ENCODE measurements around the gene DCHS2.

Gene DCHS2

GRCh38 chr4:154422152-154422551, 69.4 kb downstream of the DCHS2 start:
- POLR2A ChIA-PET (ENCODE audit: low non-redundant PET): no interaction called here
- no peak overlapping the region for H3K27ac ChIP-seq
- DNase-seq (ENCODE audit: low spot score): no peak
- no peak for TF ChIP-seq CTCF (conservative IDR thresholded peaks at IDR 0.05; ENCODE audit: low read depth)
- CTCF ChIA-PET: no interaction called here

- ChIA-PET POLR2A (ENCODE audit: low non-redundant PET) (no interaction called here), CTCF (no interaction called here)
- no peak for TF ChIP-seq CTCF (conservative IDR thresholded peaks at IDR 0.05; ENCODE audit: low read depth)
- no peak overlapping the region for H3K27ac ChIP-seq
- DNase-seq (ENCODE audit: low spot score): no peak
Observed at GRCh38 chr4:154421618-154422017, 70.0 kb downstream of the DCHS2 start.

DNA sequence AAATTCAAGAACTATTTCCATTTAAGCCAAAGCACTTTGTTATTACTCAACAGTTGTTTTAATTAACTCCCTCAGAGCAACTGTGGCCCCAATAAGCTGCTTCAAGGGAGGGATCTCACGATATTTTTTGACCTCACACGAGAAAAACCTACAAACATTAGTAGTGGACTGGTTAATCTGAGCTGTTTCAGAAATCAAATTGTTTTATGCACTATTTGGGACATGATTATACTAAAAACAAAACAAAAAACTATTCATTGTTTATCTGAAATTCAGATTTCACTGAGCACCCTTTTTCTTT, 74.3 kb downstream of the DCHS2 start:
- POLR2A ChIA-PET (ENCODE audit: low non-redundant PET): no interaction called here
- DNase-seq (ENCODE audit: low spot score): no peak
- H3K27ac ChIP-seq: no peak overlapping the region
- TF ChIP-seq CTCF (conservative IDR thresholded peaks at IDR 0.05; ENCODE audit: low read depth): no peak
- CTCF ChIA-PET: interaction anchor here (1.3 kb wide), 1 partner anchor 10 kb away, joined by 5 read pairs; no protein-coding TSS in a partner anchor

DNA sequence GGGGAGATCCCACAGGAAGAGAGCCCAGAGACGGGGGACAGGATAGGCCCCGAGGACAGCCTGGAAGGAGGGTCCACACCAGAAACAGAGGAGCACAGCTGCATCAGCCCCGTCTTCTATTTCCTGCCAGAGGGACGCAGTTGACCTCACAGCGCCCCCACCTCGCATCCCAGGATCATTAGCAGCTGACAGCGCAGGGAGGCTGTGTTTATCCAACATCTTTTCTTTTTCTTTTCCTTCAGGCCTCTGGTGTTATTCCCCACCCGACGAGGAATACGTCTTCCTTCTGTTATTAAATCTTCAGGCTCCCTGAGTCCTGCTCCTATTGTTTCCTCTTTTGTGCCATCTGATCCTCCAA, 75.4 kb downstream of the DCHS2 start:
- no peak overlapping the region for H3K27ac ChIP-seq
- POLR2A ChIA-PET (ENCODE audit: low non-redundant PET): no interaction called here

GRCh38 chr4:154415313-154415712, 76.3 kb downstream of the DCHS2 start:
- POLR2A ChIA-PET (ENCODE audit: low non-redundant PET): no interaction called here
- CTCF ChIA-PET: no interaction called here
- H3K27ac ChIP-seq: no peak overlapping the region

More for the DNA sequence above, 75.4 kb downstream of the DCHS2 start:
- TF ChIP-seq CTCF (conservative IDR thresholded peaks at IDR 0.05; ENCODE audit: low read depth): no peak
- DNase-seq (ENCODE audit: low spot score): no peak
- CTCF ChIA-PET: interaction anchor here (0.7 kb wide), 1 partner anchor 15 kb away, joined by 4 read pairs; no protein-coding TSS in a partner anchor

GRCh38 chr4:154414796-154415195, 76.8 kb downstream of the DCHS2 start:
- no peak for TF ChIP-seq CTCF (conservative IDR thresholded peaks at IDR 0.05; ENCODE audit: low read depth)
- no peak for DNase-seq (ENCODE audit: low spot score)
- ChIA-PET POLR2A (ENCODE audit: low non-redundant PET) (no interaction called here), CTCF (no interaction called here)
- H3K27ac ChIP-seq: no peak overlapping the region

More at GRCh38 chr4:154415313-154415712, 76.3 kb downstream of the DCHS2 start:
- no peak for TF ChIP-seq CTCF (conservative IDR thresholded peaks at IDR 0.05; ENCODE audit: low read depth)
- no peak for DNase-seq (ENCODE audit: low spot score)

GRCh38 chr4:154414371-154414770, 77.2 kb downstream of the DCHS2 start:
- no peak overlapping the region for H3K27ac ChIP-seq
- DNase-seq (ENCODE audit: low spot score): no peak
- TF ChIP-seq CTCF (conservative IDR thresholded peaks at IDR 0.05; ENCODE audit: low read depth): no peak
- ChIA-PET CTCF (interaction anchor here (0.6 kb wide), 1 partner anchor 48 kb away, joined by 4 read pairs; no protein-coding TSS in a partner anchor), POLR2A (ENCODE audit: low non-redundant PET) (no interaction called here)
